H1 (cell line): ENCODE measurements around the gene PAQR9. TPM values are rescaled to one million over a fixed set of nuclear protein-coding genes. Genes with fewer than 3 reads are reported as not detected.

Source experiments
- CTCF ChIA-PET: fragments of 300-600 bp; sonication (Branson Sonifier 250); formaldehyde crosslinking; loops from one replicate; lab custom pipeline; 2021; ENCODE audit not compliant: partially characterized antibody; lab: Charles Lee
- POLR2A ChIA-PET: fragments of 300-600 bp; sonication (Branson Sonifier 250); formaldehyde crosslinking; loops from one replicate; lab custom pipeline; 2021; ENCODE audit warnings: inconsistent platforms; ENCODE audit not compliant: partially characterized antibody; lab: Charles Lee
- DNase-seq, 2 experiments: peaks; one replicate each; pipeline versions ENCODE4 v3.0.0 to v3.0.0-alpha.2; 2010 to 2022; ENCODE audit warnings: low spot score in 2 of 2, low read depth in 1 of 2, mixed read lengths in 1 of 2
- FAIRE-seq: peaks from 2 replicates; lab custom pipeline; 2011; peaks lifted over from hg19 to GRCh38; lab: Jason Lieb, UNC
- H2AFZ ChIP-seq: 2 replicates; pipeline ENCODE4 v1.8.1; 2012; ENCODE audit warnings: low read length, inconsistent platforms
- H2AK5ac ChIP-seq: 2 replicates; pipeline ENCODE4 v1.6.1; 2013; ENCODE audit warnings: low read depth, low read length
- H2BK120ac ChIP-seq: replicated peaks from 2 replicates; pipeline ENCODE3; 2013; ENCODE audit warnings: low read depth, low read length, inconsistent platforms
- H2BK12ac ChIP-seq: 2 replicates; pipeline ENCODE4 v1.6.1; 2013; ENCODE audit warnings: low read depth, low read length
- H2BK15ac ChIP-seq: 2 replicates; pipeline ENCODE4 v1.6.1; 2013; ENCODE audit warnings: low read length
- H2BK20ac ChIP-seq: 2 replicates; pipeline ENCODE4 v1.6.1; 2013; ENCODE audit warnings: low read length
- H2BK5ac ChIP-seq: 2 replicates; pipeline ENCODE4 v1.6.1; 2013; ENCODE audit warnings: low read depth, low read length
- H3K14ac ChIP-seq: 2 replicates; pipeline ENCODE4 v1.6.1; 2013; ENCODE audit warnings: inconsistent platforms; ENCODE audit not compliant: insufficient read length
- H3K18ac ChIP-seq: 2 replicates; pipeline ENCODE4 v1.6.1; 2013; ENCODE audit warnings: low read length; ENCODE audit errors: extremely low read depth
- H3K23ac ChIP-seq: 2 replicates; pipeline ENCODE4 v1.6.1; 2013; ENCODE audit warnings: inconsistent platforms; ENCODE audit not compliant: insufficient read length
- H3K23me2 ChIP-seq: 2 replicates; pipeline ENCODE4 v1.6.1; 2013; ENCODE audit warnings: low read depth, low read length
- H3K27ac ChIP-seq: 2 replicates; pipeline ENCODE4 v1.6.1; 2011; ENCODE audit warnings: low read depth, low read length, inconsistent platforms
- H3K27me3 ChIP-seq, 4 experiments: replicated peaks in 1 of 4; 1 replicate in 1 of 4; 2 replicates in 3 of 4; pipeline versions ENCODE4 v1.6.1 to v1.8.1; 2011 to 2013; ENCODE audit warnings: low read length in 3 of 4, mild to moderate bottlenecking in 3 of 4, inconsistent platforms in 2 of 4, mixed read lengths in 2 of 4, moderate library complexity in 1 of 4; ENCODE audit not compliant: control insufficient read depth in 3 of 4, insufficient read depth in 3 of 4; ENCODE audit errors: extremely low read depth in 1 of 4
- H3K36me3 ChIP-seq, 4 experiments: 2 replicates each; pipeline versions ENCODE4 v1.6.1 to v1.8.1; 2011 to 2013; ENCODE audit warnings: mild to moderate bottlenecking in 4 of 4, low read length in 3 of 4, moderate library complexity in 2 of 4, control low read depth in 1 of 4, inconsistent platforms in 1 of 4; ENCODE audit not compliant: insufficient read depth in 4 of 4, control insufficient read depth in 2 of 4
- H3K4ac ChIP-seq: replicated peaks from 2 replicates; pipeline ENCODE3; 2013; ENCODE audit warnings: low read length, low read depth, mixed read lengths, inconsistent platforms; ENCODE audit not compliant: insufficient read length
- H3K4me1 ChIP-seq, 4 experiments: replicated peaks in 1 of 4; 1 replicate in 1 of 4; 2 replicates in 3 of 4; pipeline versions ENCODE4 v1.6.1 to v1.8.1; 2011 to 2013; ENCODE audit warnings: low read length in 3 of 4, inconsistent platforms in 2 of 4, mixed read lengths in 1 of 4; ENCODE audit not compliant: insufficient read depth in 4 of 4, control insufficient read depth in 3 of 4
- H3K4me2 ChIP-seq, 2 experiments: 2 replicates each; pipeline versions ENCODE4 v1.6.1 to v1.8.1; 2011 to 2013; ENCODE audit warnings: low read depth in 2 of 2, low read length in 2 of 2, control low read depth in 1 of 2, inconsistent platforms in 1 of 2, mild to moderate bottlenecking in 1 of 2; ENCODE audit not compliant: insufficient read depth in 1 of 2
- H3K4me3 ChIP-seq, 4 experiments: fragments of 200-600, 300-600 bp in 1 of 4; sonication (generic), shearing (Covaris generic), sonication (Bioruptor Twin) in 1 of 4; 2 replicates each; pipeline versions ENCODE4 v1.5.1 to v1.8.1; 2011 to 2016; ENCODE audit warnings: low read length in 4 of 4, low read depth in 3 of 4, control low read depth in 2 of 4, inconsistent platforms in 2 of 4, mild to moderate bottlenecking in 2 of 4, mixed read lengths in 1 of 4, moderate library complexity in 1 of 4; ENCODE audit not compliant: insufficient read depth in 2 of 4; ENCODE audit errors: extremely low read depth in 1 of 4
- H3K56ac ChIP-seq: replicated peaks from 2 replicates; pipeline ENCODE3; 2013; ENCODE audit warnings: low read depth, mild to moderate bottlenecking, mixed read lengths, low read length, inconsistent platforms; ENCODE audit not compliant: insufficient read length
- H3K79me1 ChIP-seq: 2 replicates; pipeline ENCODE4 v1.6.1; 2013; ENCODE audit warnings: low read depth, low read length, control low read depth
- H3K79me2 ChIP-seq, 2 experiments: 2 replicates each; pipeline versions ENCODE4 v1.6.1 to v1.8.1; 2012 to 2013; ENCODE audit warnings: low read length in 2 of 2, mild to moderate bottlenecking in 2 of 2, inconsistent platforms in 1 of 2; ENCODE audit not compliant: insufficient read depth in 2 of 2, control insufficient read depth in 1 of 2
- H3K9ac ChIP-seq, 4 experiments: replicated peaks in 1 of 4; 1 replicate in 1 of 4; 2 replicates in 3 of 4; pipeline versions ENCODE4 v1.6.1 to v1.8.1; 2011 to 2013; ENCODE audit warnings: low read depth in 3 of 4, low read length in 3 of 4, control low read depth in 2 of 4, mild to moderate bottlenecking in 2 of 4, moderate library complexity in 2 of 4, inconsistent platforms in 1 of 4; ENCODE audit errors: extremely low read depth in 1 of 4
- H3K9me3 ChIP-seq, 2 experiments: 2 replicates each; pipeline versions ENCODE4 v1.6.1 to v1.8.1; 2012 to 2013; ENCODE audit warnings: mild to moderate bottlenecking in 2 of 2, moderate library complexity in 2 of 2, control low read depth in 1 of 2, inconsistent platforms in 1 of 2, low read depth in 1 of 2, low read length in 1 of 2, mixed read lengths in 1 of 2; ENCODE audit not compliant: insufficient read depth in 2 of 2
- H4K20me1 ChIP-seq, 2 experiments: replicated peaks in 1 of 2; 2 replicates each; pipeline versions ENCODE3 to v1.8.1; 2011 to 2013; ENCODE audit warnings: inconsistent platforms in 2 of 2, low read length in 2 of 2, mild to moderate bottlenecking in 1 of 2; ENCODE audit not compliant: insufficient read depth in 2 of 2, control insufficient read depth in 1 of 2
- H4K5ac ChIP-seq: 2 replicates; pipeline ENCODE4 v1.6.1; 2013; ENCODE audit warnings: low read length, low read depth, mixed read lengths, inconsistent platforms; ENCODE audit not compliant: insufficient read length
- H4K8ac ChIP-seq: 2 replicates; pipeline ENCODE4 v1.8.0; 2013; ENCODE audit warnings: mild to moderate bottlenecking, moderate library complexity, low read length, inconsistent platforms; ENCODE audit not compliant: insufficient read depth; ENCODE audit errors: extremely low read depth
- H4K91ac ChIP-seq: replicated peaks from 2 replicates; pipeline ENCODE3; 2013; ENCODE audit warnings: low read length, mixed read lengths, inconsistent platforms; ENCODE audit not compliant: insufficient read length
- BRCA1 ChIP-seq: IDR thresholded peaks from 2 replicates; pipeline ENCODE4 v1.6.1; 2012; ENCODE audit warnings: low read depth, low read length, improper control_type of control experiment
- CBX5 ChIP-seq: fragments of 300-800, 300-1000 bp; sonication (generic); IDR thresholded peaks from 2 replicates; pipeline ENCODE4 v1.7.1; 2016; ENCODE audit warnings: antibody characterized with exemption, low read length, low read depth
- GABPA ChIP-seq: IDR thresholded peaks from 2 replicates; pipeline ENCODE4 v1.6.1; 2011; ENCODE audit warnings: mild to moderate bottlenecking, low read length, moderate library complexity, borderline replicate concordance; ENCODE audit not compliant: insufficient read depth
- JUN ChIP-seq: IDR thresholded peaks from 2 replicates; pipeline ENCODE4 v1.6.1; 2011; ENCODE audit warnings: low read depth, mild to moderate bottlenecking, improper control_type of control experiment, low read length
- KDM5A ChIP-seq: fragments of 200-600 bp; IDR thresholded peaks from 2 replicates; pipeline ENCODE4 v1.7.1; 2012; ENCODE audit warnings: mild to moderate bottlenecking, low read length, inconsistent platforms, mixed read lengths
- MAFK ChIP-seq: IDR thresholded peaks from 2 replicates; pipeline ENCODE4 v1.6.1; 2012; ENCODE audit warnings: low read depth, mild to moderate bottlenecking, improper control_type of control experiment, low read length
- POLR2AphosphoS5 ChIP-seq: IDR thresholded peaks from 2 replicates; pipeline ENCODE4 v1.6.1; 2011; ENCODE audit warnings: low read depth, low read length
- SIX5 ChIP-seq: IDR thresholded peaks from 2 replicates; pipeline ENCODE4 v1.6.1; 2011; ENCODE audit warnings: mild to moderate bottlenecking, low read depth, low read length
- SP4 ChIP-seq: IDR thresholded peaks from 2 replicates; pipeline ENCODE4 v1.6.1; 2012; ENCODE audit warnings: low read length, inconsistent platforms
- SUZ12 ChIP-seq: fragments of 200-600 bp; sonication (generic); IDR thresholded peaks from 2 replicates; pipeline ENCODE4 v1.6.1; 2012; ENCODE audit warnings: mild to moderate bottlenecking, inconsistent platforms, low read length, moderate library complexity, mixed read lengths
- TAF1 ChIP-seq: IDR thresholded peaks from 2 replicates; pipeline ENCODE4 v1.6.1; 2011; ENCODE audit warnings: mild to moderate bottlenecking, low read depth, low read length
- TEAD4 ChIP-seq: IDR thresholded peaks from 2 replicates; pipeline ENCODE4 v1.6.1; 2012; ENCODE audit warnings: low read depth, low read length, inconsistent platforms, mixed read lengths
- YY1 ChIP-seq: IDR thresholded peaks from 2 replicates; pipeline ENCODE4 v1.6.1; 2011; ENCODE audit warnings: low read depth, mild to moderate bottlenecking, low read length
- WGBS, 2 experiments: shearing (Covaris generic) in 1 of 2; methylation state at CpG; one replicate each; pipeline versions ENCODE4 v1.1.6 to v1.1.7; 2013 to 2015; ENCODE audit warnings: low lambda C conversion rate in 2 of 2, mixed read lengths in 2 of 2, inconsistent platforms in 1 of 2, low coverage in 1 of 2, missing lambda C conversion rate in 1 of 2; ENCODE audit not compliant: insufficient replicate concordance in 2 of 2, insufficient coverage in 1 of 2, insufficient read length in 1 of 2; ENCODE audit errors: extremely low coverage in 1 of 2, missing lambda C conversion rate in 1 of 2; 5-methylcytosine and 5-hydroxymethylcytosine counted together
- polyA plus RNA-seq, 7 experiments: library from polyadenylated mRNA; depleted of rRNA in 3 of 7; stranded (reverse) in 5 of 7; unstranded in 2 of 7; fragments of >200 nt in 5 of 7; fragments of 200-250 nt in 2 of 7; gene quantifications; 1 replicate in 5 of 7; 2 replicates in 1 of 7; 4 replicates in 1 of 7; pipeline versions ENCODE4 v1.2.1 to v1.2.3, GENCODE V29; 2011 to 2013; ENCODE audit warnings: missing spikeins in 2 of 7, mixed read lengths in 2 of 7
- total RNA-seq: library from RNA; stranded (reverse); fragmentation: NEBNext Ultra II Directional; extraction: Animal tissue kit (Norgen Biotek cat#: 25700); gene quantifications from 2 replicates; pipeline ENCODE4 v1.2.1, GENCODE V29; 2021
- TF ChIP-seq, protein P1 (sequence below): IDR thresholded peaks from 2 replicates; pipeline ENCODE4 v1.6.1; 2012; ENCODE audit warnings: inconsistent platforms
- TF ChIP-seq, protein P2 (sequence below): IDR thresholded peaks from 2 replicates; pipeline ENCODE4 v1.6.1; 2011; ENCODE audit warnings: low read depth, mild to moderate bottlenecking, low read length; ENCODE audit not compliant: insufficient read depth

Gene PAQR9
- total and polyA plus RNA-seq, 2 of the 8 experiments (the other 6 are each of a cell fraction or from before 2014, with no cell fraction given), result 2.6 to 5.2 TPM

DNA sequence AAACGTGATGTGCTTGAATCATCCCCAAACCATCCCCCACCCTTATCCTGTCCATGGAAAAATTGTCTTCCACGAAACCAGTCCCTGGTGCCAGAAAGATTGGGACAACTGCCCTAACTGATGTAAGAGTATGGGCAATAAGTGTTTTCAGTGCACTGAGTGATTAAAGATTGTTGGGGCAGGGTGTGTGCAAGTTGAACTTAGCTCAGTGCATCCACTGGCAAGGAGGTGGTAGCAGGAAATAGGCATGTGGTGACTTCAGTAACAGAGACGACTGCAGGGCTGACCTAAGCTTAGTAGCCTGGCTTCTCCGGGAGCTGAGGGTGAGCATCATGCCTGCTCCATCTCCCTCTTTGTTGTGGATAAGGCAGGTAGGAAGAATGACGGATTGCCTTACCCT lies 27.5 kb downstream of the PAQR9 start:
- no peak overlapping the region for H4K91ac ChIP-seq
- H2BK5ac ChIP-seq, result no peak overlapping the region
- no peaks in the 10 kb centered on the region for H3K9me3 ChIP-seq
- no peak overlapping the region for H2AK5ac ChIP-seq
- H2BK15ac ChIP-seq, result no peak overlapping the region
- no peaks in the 10 kb centered on the region for H3K36me3 ChIP-seq
- H4K20me1 ChIP-seq, result no peaks in the 10 kb centered on the region
- no peak overlapping the region for H2BK20ac ChIP-seq
- H3K23me2 ChIP-seq, result no peaks in the 10 kb centered on the region
- ChIA-PET CTCF (interaction anchor here (1.2 to 2.7 kb wide), 2 partner anchors 48 to 108 kb away, joined by 4 to 12 read pairs; no protein-coding TSS in a partner anchor), POLR2A (interaction anchor here (1.2 kb wide), 1 partner anchor 66 kb away, joined by 3 read pairs; the partner anchor contains the start of gene U2SURP)
- H3K27ac ChIP-seq, result no peak overlapping the region
- H3K23ac ChIP-seq, result no peak overlapping the region
- H2BK12ac ChIP-seq, result no peak overlapping the region
- no peak overlapping the region for H3K4me2 ChIP-seq
- no peak overlapping the region for H3K4ac ChIP-seq
- no peak overlapping the region for H3K4me3 ChIP-seq
- H3K27me3 ChIP-seq, result no peaks in the 10 kb centered on the region
- H2AFZ ChIP-seq, result no peak overlapping the region
- FAIRE-seq (no peak), DNase-seq (no peak)
- no peak overlapping the region for H4K8ac ChIP-seq
- H3K56ac ChIP-seq, result no peak overlapping the region
- no peaks in the 10 kb centered on the region for H3K79me2 ChIP-seq
- no peak overlapping the region for H4K5ac ChIP-seq
- WGBS, 2 experiments, result 91% methylated on average over 5 of the region's 5 CpGs; no CpG with 5 or more reads in 1 of the 2 experiments
- H3K79me1 ChIP-seq, result no peaks in the 10 kb centered on the region
- H2BK120ac ChIP-seq, result no peak overlapping the region
- H3K14ac ChIP-seq, result no peak overlapping the region
- H3K9ac ChIP-seq, result no peak overlapping the region
- no peak overlapping the region for H3K18ac ChIP-seq
- no peaks in the 10 kb centered on the region for H3K4me1 ChIP-seq
- TF ChIP-seq GABPA (no peak), TEAD4 (no peak), SUZ12 (no peak), MAFK (no peak), TAF1 (no peak), JUN (no peak), KDM5A (no peak), SP4 (no peak), BRCA1 (no peak), POLR2AphosphoS5 (no peak), CBX5 (no peak), YY1 (no peak), SIX5 (no peak)
- TF ChIP-seq, protein P1, sequence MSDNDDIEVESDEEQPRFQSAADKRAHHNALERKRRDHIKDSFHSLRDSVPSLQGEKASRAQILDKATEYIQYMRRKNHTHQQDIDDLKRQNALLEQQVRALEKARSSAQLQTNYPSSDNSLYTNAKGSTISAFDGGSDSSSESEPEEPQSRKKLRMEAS, result no peak
- TF ChIP-seq, protein P2, sequence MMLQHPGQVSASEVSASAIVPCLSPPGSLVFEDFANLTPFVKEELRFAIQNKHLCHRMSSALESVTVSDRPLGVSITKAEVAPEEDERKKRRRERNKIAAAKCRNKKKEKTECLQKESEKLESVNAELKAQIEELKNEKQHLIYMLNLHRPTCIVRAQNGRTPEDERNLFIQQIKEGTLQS, result no peak
